ENCODE results near the gene BTNL3.

The BTNL3 gene

GRCh38 chr5:181054871-181055459 lies 66.3 kb downstream of the BTNL3 start:
- ChIA-PET CTCF (no interaction called here), POLR2A (no interaction called here)
- H3K4me3 ChIP-seq (ENCODE audit: low read depth, low read length) = no peak overlapping the region
- no peak for TF ChIP-seq CTCF (IDR thresholded peaks at IDR 0.05; ENCODE audit: insufficient read depth, low read length, missing control alignments)
- no peak for DNase-seq (ENCODE audit: low read depth, low spot score)
